Upper lobe of left lung (tissue), 4 donors: ENCODE results near the gene ATP5ME.

ENCODE experiments used
- CTCF ChIP-seq, 6 experiments: fragments of 450-650 bp in 4 of 6; fragments of 200-600 bp in 2 of 6; sonication (generic) in 2 of 6; IDR thresholded peaks; one replicate each; pipeline ENCODE4 v1.5.1; 2016 to 2019; ENCODE audit warnings: antibody characterized with exemption in 6 of 6
- EP300 ChIP-seq, 4 donors: sonication (generic); formaldehyde crosslinking; IDR thresholded peaks; one replicate each; pipeline ENCODE4 v1.5.1; 2017; ENCODE audit warnings: antibody characterized with exemption in 4 of 4, control low read depth in 2 of 4
- POLR2A ChIP-seq, 4 donors: fragments of 450-650 bp; IDR thresholded peaks; one replicate each; pipeline ENCODE4 v1.5.1; 2016 to 2017; ENCODE audit warnings: antibody characterized with exemption in 4 of 4, mild to moderate bottlenecking in 2 of 4
- POLR2AphosphoS5 ChIP-seq, 2 donors: sonication (generic); formaldehyde crosslinking; IDR thresholded peaks; one replicate each; pipeline ENCODE4 v1.5.1; 2017; ENCODE audit warnings: antibody characterized with exemption in 2 of 2

DNA sequence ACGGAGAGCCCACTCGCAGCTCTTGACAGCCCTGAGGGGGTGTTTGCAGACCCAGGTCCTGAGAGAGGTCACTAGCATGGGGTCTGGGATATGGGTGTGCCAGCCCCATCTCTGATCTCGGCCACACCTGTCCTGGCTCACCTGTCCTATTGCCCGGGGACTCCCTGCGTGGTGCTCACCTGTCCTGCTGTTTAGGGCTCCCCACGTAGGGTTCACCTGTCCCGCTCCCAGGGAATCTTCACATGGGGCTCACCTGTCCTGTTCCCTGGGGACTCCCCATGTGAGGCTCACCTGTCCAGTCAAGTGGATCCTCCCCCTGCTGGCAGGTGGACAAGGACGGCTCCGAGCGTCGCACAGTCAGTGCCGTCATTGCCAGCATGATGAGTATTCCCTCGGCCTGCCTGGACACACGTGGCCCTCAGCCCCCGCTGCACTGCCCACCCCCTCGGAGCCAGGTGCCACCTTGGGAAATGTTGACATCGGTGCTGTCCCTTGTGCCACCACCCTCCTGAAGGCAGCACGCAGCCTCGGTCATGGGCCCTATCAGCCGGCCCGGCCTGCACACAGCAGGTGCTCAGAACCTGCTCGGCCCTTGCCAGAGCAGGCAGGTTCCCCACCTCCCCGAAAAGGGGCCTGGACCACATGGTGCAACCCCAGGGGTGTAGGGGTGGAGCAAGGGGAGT, 8.6 kb upstream of the ATP5ME start:
- TF ChIP-seq CTCF (IDR thresholded peaks at IDR 0.05) (no peak), POLR2A (IDR thresholded peaks at IDR 0.05) (no peak), POLR2AphosphoS5 (IDR thresholded peaks at IDR 0.05) (no peak), EP300 (IDR thresholded peaks at IDR 0.05) (no peak)
